Upper lobe of left lung (tissue), 4 donors: ENCODE results near the gene GPR173.

ENCODE experiments used
- CTCF ChIP-seq, 6 experiments: fragments of 450-650 bp in 4 of 6; fragments of 200-600 bp in 2 of 6; sonication (generic) in 2 of 6; IDR thresholded peaks; one replicate each; pipeline ENCODE4 v1.5.1; 2016 to 2019; ENCODE audit warnings: antibody characterized with exemption in 6 of 6
- EP300 ChIP-seq, 4 donors: sonication (generic); formaldehyde crosslinking; IDR thresholded peaks; one replicate each; pipeline ENCODE4 v1.5.1; 2017; ENCODE audit warnings: antibody characterized with exemption in 4 of 4, control low read depth in 2 of 4
- POLR2A ChIP-seq, 4 donors: fragments of 450-650 bp; IDR thresholded peaks; one replicate each; pipeline ENCODE4 v1.5.1; 2016 to 2017; ENCODE audit warnings: antibody characterized with exemption in 4 of 4, mild to moderate bottlenecking in 2 of 4
- POLR2AphosphoS5 ChIP-seq, 2 donors: sonication (generic); formaldehyde crosslinking; IDR thresholded peaks; one replicate each; pipeline ENCODE4 v1.5.1; 2017; ENCODE audit warnings: antibody characterized with exemption in 2 of 2

GRCh38 chrX:53005327-53005726 is 43.3 kb upstream of the GPR173 start:
- TF ChIP-seq POLR2A (IDR thresholded peaks at IDR 0.05), result no peak
- no peak for TF ChIP-seq CTCF (IDR thresholded peaks at IDR 0.05)
- no peak for TF ChIP-seq EP300 (IDR thresholded peaks at IDR 0.05)
- TF ChIP-seq POLR2AphosphoS5 (IDR thresholded peaks at IDR 0.05), result no peak
